Activated CD8-positive, alpha-beta memory T cell treated with anti-CD3 and anti-CD28 coated beads, Interleukin-2, amount 50 U/mL, for 1 hour (primary cell): ENCODE data around the gene TRABD2B.

ENCODE experiments used
- DNase-seq: peaks from one replicate; pipeline ENCODE4 v3.0.0-alpha.2; 2020; ENCODE audit errors: extremely low read depth

TRABD2B gene

DNA sequence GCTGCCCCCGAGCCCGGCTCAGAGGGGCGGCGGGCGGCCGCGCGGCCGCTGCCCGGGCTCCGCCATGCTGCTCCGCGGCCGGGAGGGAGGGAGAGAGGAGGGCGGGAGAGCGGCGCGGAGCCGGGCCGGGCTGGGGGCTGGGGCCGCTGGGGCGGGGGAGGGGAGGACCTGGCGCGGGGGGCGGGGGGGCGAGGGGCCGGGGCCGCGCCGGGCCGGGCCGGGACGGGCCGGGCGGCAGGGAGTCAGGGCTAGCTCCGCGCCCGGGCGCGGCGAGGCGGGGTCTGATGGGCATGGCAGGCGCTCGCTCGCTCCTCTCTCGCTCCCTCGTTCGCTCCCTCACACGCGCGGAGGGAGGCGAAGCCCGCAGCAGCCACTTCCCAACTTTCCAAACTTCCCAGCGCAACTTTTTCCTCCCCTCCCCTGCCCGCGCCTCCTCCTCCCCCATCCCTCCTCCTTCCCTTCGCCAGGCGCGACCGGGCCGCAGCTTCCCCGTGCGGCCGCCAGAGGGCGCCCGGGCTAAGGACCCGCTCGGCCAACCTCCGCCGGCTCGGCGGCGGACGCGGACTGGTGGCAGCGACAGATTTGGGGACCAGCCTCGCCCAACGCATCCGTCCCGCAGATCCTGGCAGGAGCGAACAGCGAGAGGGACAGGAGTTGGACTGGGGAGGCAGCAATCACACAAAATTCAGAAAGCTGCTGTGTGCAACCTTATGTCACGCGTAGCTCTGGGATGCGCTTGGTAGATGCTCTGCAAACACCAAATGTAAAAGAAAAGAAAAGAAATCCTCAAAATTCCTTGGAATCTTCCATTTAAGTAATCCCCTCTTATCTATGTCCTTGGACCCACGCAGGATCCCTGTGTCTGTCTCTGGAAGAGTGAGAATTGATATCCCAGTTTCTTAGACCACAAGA, at the start of gene TRABD2B:
Gene TRABD2B, minus strand, starts transcription at position 97 of the 912 bp plus-strand sequence.
- DNase-seq = no peak

DNA sequence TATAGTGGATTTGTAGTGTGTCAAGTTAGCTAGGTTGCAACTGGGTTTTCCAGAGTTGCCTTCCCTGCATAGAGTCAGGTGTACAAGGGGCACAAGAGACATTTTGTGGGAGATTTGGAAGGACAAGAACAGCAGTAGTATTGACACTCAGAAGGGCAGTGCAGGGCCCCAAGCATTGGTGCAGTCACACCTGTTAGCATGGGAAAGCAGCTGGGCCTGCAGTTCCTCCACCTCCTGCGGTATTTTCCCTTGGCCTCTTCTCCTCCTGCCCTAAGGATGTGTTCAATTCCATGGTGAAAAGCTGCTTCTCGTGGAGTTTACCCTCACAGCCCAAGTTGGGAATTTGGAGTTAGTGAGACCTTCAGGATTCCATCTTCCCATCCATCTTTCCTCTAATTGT, 47.1 kb upstream of the TRABD2B start:
- no peak for DNase-seq

GRCh38 chr1:48043622-48044021, 46.4 kb upstream of the TRABD2B start:
- DNase-seq = no peak

DNA sequence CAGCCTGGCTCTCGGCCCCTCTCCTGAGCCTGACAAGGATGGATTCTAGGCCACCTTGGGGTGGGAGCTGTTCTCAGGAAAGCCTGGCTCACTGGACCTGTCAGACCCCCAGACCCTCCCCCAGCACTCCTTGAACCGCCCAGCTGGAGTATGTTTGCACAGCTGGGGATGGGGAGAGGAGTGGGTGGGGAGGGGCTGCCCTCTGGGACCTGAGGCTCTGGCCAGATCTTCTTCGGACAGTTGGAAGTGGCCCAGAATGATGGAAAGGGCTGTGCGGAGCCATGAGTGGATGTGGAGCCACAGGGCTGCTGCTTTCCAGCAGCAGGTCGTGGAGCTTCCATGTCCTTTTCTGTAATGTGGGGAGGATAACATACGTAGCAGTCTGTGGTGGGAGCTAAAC, 43.0 kb upstream of the TRABD2B start:
- no peak for DNase-seq

DNA sequence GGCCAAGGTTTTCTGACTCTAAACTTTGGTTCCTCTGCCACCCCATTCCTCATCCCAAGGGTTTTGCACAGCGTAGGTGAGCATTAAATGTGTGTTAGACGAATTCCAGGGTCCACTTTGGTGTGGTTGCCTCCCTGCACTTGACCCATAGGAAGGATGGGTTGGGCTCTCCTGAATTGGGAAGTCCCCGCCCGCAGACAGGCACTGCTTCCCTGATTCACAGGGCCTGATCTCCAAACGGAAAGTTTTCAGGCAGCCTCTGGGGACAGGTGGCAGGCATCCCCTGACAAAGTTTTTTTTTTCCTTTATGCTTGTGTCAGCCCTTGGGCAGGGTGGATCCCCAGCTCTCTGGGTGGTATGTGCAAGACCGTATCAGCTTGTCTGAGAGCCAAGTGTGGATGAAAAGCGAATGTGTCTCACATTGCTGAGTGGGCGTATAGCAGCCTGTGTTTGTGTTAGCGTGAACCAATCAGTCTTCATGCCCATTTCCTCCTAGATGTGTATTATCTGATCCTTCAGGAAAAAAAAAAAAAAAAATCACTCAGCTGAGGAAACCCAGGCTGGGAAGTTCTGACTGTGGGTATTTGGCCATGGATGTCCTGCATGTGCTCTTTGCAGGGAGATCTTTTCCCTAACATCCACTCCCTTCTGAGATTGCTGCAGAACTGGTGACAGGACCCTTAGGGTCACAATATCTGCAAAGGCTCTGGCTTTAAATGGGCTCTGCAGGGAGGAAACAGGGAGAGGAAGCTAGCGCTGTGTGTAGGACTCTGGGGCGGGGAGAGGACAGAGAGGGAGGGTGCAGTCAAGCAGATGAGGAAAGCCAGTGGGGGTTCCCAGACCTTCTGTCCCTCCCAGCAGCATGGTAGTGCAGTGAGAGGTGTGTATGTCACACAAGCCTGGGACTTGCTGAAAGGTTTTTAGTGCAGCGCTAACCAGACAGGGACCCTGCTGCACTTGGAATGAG, 42.2 kb upstream of the TRABD2B start:
- DNase-seq = no peak

DNA sequence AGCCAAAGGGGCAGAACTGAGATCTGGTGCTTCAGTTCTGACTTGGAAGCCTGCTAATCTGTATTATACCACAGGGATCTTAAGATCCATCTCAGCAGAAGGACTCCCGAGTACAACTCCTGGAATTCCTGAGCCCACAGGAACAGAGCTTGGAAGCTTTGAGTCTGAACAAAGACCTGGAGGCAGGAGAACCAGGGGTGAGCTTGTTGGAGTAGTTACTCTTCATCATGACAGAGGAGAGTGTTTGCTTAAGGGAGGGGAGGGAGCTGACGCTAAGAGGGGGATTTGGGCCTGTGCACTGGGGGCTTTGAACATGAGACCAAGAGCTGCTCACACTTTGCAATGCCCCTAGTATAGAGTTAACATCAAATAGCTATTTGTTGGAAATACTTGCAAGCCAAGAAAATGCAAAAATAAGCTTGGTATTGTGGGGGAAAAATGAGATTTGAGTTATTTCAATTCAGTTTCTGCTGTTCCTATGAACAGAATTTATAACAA, 41.1 kb upstream of the TRABD2B start:
- no peak for DNase-seq

- DNase-seq = no peak
Measured at GRCh38 chr1:48036710-48037355, 39.6 kb upstream of the TRABD2B start.

DNA sequence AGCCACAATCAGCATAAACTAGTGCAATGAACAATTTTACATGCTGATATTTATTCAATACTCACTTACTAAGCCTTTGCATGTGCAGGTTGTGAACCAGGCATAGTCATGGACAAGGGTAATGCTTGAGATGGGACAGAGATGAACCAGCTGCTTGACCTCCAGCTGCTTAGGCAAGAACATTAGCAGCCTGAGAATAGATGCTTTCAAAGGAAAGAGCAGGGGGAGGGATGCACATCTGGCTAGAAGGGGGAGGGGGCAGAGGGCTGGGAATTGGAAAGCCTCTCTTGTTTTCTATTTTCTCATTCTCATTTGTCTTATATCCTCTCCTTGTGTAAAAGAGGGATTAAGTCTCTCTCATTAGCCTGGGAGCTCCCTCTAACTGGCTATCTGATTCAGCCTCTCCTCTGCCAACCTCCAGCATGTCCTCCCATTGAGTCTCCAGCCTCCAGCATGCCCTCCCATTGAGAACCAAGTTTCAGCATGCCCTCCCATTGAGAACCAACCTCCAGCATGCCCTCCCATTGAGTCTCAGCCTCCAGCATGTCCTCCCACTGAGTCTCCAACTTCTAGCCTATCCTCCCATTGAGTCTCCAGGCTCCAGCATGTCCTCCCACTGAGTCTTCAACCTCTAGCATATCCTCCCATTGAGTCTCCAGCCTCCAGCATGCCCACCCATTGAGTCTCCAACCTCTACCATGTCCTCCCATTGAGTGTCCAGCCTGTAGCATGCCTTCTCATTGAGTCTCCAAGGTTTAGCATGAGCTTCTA, 38.4 kb upstream of the TRABD2B start:
- no peak for DNase-seq

GRCh38 chr1:48033495-48034045, 36.4 kb upstream of the TRABD2B start:
- no peak for DNase-seq

DNA sequence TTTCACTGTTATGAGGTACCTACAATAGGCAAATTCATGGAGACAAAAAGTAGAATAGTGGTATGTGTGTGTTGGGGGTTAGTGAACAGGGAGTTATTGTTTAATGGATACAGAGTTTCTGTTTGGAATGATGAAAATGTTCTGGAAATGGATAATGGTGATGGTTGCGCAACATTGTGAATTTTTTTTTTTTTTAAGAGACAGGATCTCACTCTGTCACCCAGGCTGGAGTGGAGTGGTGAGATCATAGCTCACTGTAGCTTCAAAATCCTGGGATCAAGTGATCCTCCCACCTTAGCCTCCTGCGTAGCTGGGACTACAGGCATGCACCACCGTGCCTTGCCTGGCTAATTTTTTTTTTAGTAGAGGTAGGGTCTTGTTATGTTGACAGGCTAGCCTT, 34.5 kb upstream of the TRABD2B start:
- DNase-seq = no peak

DNA sequence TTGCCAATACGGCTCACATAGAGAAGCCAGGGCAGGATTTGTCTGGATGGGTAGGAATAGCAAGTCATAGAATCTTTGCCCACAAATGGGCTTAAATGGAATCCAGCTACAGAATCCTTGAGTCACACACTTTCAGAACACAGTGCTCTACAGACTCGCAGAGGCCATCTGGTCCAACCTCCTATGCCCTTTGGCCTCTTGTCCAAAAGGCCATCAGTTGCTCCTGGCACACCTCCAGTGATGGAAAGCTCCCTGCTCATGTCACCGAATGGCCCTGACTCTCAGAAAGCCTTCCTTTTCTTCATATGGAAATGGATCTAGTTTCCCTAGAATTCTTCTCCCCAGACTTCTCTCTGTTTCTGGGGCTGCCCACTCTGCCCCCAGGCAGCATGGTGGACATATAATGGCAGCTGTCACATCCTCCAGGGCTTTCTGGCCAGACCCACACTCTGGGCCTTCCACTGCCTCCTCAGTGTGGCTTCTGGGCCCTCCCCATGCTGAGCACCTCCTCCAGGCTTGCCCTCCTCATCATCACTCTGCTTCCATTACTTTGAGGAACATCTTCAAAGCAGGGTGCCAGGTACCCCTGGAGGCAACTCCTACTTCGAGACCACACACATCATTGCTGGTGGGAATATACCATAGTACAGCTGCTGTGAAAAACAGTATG, 33.6 kb upstream of the TRABD2B start:
- no peak for DNase-seq

DNA sequence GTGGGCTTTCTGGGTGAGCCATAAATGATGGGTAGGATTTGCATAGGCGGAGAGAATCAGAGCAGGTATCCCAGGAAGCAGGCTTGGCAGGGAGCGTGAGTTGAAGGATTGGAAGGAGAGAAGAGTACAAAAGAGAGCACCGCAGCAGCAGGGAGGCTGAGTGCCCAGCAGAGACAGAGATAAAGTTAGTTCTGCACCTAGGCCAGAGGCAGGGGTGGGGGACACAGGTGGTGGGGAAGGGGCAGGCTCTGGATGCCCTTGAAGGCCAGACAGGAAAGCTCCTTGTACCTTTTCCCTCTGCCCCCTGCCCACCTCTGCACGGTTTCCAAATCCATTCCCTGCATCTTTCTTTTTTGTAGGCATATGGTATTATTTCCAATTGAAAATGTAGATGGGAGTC, 33.0 kb upstream of the TRABD2B start:
- no peak for DNase-seq

- DNase-seq = no peak
Measured at GRCh38 chr1:48028218-48029069, 31.3 kb upstream of the TRABD2B start.

DNA sequence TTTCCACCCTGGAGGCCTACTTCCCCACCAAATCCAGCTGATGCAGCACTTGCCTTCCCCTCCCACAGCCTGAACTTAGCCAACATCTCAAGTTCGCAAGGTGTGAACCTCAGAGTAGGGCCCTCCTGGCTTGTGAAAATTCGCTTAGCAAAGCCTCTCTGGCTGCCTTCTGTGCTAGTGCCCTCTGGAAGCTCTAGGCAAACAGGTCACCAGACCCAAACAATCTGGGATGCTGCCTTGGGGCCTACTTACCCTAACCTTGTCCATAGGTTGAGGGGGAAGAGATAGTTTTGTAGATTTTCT, 30.3 kb upstream of the TRABD2B start:
- no peak for DNase-seq

DNA sequence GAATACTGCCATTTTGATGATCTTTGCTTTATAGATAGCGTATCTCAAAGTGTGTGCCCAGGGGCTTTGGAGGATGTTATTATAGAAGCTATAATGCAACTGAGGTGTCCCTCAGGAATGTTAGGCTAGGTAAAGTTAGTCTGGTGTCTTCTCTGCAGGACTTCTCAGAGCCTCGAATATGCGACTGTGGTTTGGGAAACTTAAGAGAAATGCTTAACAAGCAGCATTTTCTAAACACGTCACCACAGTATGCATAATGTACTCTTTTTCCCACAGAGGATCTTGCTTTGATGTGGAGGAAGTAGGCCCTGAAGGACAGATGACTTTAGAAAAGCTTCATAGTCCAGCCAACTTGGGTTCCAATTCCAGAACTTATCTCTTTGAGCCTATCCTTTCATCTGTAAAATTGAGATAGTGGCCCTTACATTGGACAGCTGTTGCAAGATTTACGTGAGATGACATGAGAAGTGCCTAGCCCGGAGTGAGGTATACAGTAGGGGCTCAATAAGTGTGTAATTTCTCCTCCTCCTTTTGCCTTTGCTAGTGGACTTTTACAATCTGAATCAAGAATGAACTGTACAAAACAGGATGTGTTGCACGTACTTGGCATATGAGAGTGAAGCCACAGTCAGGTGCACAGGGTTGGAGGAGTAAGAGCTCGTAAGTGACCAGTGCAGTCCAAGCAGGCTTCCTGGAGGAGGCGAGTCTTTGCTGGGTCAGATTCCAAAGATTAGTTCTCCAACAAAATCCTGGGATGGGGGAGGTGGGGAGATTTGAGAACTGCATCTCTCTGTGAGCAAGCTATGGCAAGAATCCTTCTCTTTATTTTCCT, 29.7 kb upstream of the TRABD2B start:
- no peak for DNase-seq

DNA sequence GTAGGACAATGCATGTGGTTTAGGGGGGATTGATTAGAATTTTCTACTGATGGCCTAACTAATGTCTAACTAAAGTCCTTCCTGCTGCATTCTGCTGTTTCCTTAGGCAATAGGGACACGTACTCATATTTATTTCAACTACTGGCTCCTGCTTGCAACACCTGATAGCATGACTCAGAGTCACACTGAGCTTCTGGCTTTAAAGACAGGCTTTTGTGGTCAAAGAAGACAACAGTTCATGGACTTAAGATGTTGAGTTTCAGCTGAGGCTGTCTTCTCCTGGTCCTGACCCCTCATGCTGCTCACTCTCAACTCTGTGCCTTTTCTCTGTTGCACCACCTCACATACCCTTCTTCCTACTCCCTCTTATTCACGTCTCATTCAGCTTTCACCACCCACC, 29.1 kb upstream of the TRABD2B start:
- no peak for DNase-seq

- no peak for DNase-seq
Measured at GRCh38 chr1:48025076-48025475, 27.9 kb upstream of the TRABD2B start.

DNA sequence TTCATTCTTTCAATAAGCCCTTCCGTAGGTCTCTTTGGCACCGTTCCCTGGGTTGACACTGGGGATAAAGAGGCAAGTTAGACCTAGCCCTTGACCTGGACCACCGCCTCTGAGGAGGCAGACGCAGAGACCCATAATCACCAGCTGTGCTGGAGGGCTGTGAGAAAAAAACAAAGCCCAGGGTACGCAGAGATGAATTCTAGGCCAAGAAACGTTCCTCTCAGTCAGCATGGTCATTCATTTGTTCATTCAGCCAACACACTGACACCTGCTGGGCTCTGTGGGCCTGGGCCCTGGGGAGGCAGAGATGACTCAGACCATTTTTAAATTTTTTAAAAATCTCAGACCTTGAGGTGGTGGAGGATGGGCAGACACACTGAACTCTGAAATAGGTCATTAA, 26.3 kb upstream of the TRABD2B start:
- DNase-seq = no peak

- DNase-seq = no peak
Measured at GRCh38 chr1:48022306-48022705, 25.1 kb upstream of the TRABD2B start.
